ENCODE results near the gene MPPED1. TPM values are rescaled to one million over a fixed set of nuclear protein-coding genes. Genes with fewer than 3 reads are reported as not detected.

Gene MPPED1
- total RNA-seq, 1 experiment from 2014 or later: not detected

DNA sequence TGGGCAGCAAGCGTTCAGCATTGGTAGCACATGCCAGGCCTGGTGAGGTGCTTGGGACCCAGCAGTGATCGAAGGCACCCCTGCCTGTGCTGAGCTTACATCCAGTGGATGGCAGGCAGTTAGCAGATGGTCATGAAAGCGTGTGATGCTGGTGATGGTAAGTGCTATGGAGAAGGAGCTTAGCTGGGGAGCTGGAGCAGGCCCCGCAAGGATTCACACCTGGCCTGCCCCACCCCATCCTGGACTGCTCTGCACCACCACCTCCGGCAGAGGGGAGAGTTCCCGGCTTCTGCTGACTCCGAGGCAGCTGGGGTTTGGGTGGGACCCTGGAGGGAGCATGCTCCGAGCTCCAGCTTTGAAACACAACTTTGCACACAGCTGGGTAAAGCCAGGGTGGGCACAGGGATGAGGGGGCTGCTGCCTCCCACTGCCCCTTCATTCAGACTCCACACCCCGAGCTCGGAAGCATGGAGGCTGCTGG, 16.2 kb downstream of the MPPED1 start:
- TF ChIP-seq, protein P1, sequence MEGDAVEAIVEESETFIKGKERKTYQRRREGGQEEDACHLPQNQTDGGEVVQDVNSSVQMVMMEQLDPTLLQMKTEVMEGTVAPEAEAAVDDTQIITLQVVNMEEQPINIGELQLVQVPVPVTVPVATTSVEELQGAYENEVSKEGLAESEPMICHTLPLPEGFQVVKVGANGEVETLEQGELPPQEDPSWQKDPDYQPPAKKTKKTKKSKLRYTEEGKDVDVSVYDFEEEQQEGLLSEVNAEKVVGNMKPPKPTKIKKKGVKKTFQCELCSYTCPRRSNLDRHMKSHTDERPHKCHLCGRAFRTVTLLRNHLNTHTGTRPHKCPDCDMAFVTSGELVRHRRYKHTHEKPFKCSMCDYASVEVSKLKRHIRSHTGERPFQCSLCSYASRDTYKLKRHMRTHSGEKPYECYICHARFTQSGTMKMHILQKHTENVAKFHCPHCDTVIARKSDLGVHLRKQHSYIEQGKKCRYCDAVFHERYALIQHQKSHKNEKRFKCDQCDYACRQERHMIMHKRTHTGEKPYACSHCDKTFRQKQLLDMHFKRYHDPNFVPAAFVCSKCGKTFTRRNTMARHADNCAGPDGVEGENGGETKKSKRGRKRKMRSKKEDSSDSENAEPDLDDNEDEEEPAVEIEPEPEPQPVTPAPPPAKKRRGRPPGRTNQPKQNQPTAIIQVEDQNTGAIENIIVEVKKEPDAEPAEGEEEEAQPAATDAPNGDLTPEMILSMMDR (conservative IDR thresholded peaks at IDR 0.05; ENCODE audit: low read depth, low read length): no peak
- no peak for TF ChIP-seq EZH2 (IDR thresholded peaks at IDR 0.05; ENCODE audit: borderline replicate concordance, low read depth, low read length, poor library complexity, severe bottlenecking)
- intact Hi-C loops (cut with micrococcal nuclease; ENCODE audit: unreplicated experiment): no loop called here
- no peaks in the 10 kb centered on the region for H3K4me1 ChIP-seq (ENCODE audit: insufficient read depth, low read length, poor library complexity, severe bottlenecking)
- H3K4me3 ChIP-seq (ENCODE audit: low read depth, low read length, poor library complexity, severe bottlenecking): no peak overlapping the region
- H3K9me3 ChIP-seq (ENCODE audit: low read depth, low read length, poor library complexity, severe bottlenecking): no peaks in the 10 kb centered on the region
- peaks cover 34% of the 10 kb centered on the region for H3K27me3 ChIP-seq (replicated peaks; ENCODE audit: insufficient read depth, low read depth, low read length, poor library complexity)
- no peak for DNase-seq (ENCODE audit: low spot score)
- no TSS peak for BruUV-seq (replicated peaks)
- H3K27ac ChIP-seq (ENCODE audit: low read depth, low read length, poor library complexity, severe bottlenecking): no peak overlapping the region
- POLR2A ChIA-PET (ENCODE audit: low non-redundant PET): no interaction called here
- H3K36me3 ChIP-seq (ENCODE audit: insufficient read depth, low read length, poor library complexity, severe bottlenecking): no peaks in the 10 kb centered on the region
- CTCF ChIA-PET: interaction anchor here (0.6 kb wide), 1 partner anchor 123 kb away, joined by 6 read pairs; no protein-coding TSS in a partner anchor

DNA sequence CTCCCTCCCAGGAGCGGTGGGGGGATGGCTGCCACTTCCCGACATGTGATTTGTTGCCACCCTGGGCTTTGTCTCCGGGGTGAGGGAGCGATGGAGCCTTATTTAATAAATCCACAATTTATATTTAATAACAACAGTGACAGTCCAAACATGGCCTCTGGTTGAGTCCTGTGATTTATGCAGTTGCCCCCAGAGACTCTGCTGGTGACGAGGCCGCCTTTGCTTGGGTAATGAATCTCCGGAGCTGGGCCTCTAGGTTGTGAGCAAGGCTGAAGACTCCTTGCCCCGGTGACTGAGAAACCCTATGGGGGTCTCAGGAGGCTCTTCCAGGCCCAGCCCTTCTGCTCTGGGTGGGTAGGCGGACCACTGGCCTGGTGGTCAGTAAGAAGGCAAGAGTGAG, 16.7 kb downstream of the MPPED1 start:
- Histone ChIP-seq H3K27ac (ENCODE audit: low read depth, low read length, poor library complexity, severe bottlenecking) (no peak overlapping the region), H3K4me3 (ENCODE audit: low read depth, low read length, poor library complexity, severe bottlenecking) (no peak overlapping the region), H3K36me3 (ENCODE audit: insufficient read depth, low read length, poor library complexity, severe bottlenecking) (no peaks in the 10 kb centered on the region), H3K9me3 (ENCODE audit: low read depth, low read length, poor library complexity, severe bottlenecking) (no peaks in the 10 kb centered on the region), H3K4me1 (ENCODE audit: insufficient read depth, low read length, poor library complexity, severe bottlenecking) (no peaks in the 10 kb centered on the region), H3K27me3 (replicated peaks; ENCODE audit: insufficient read depth, low read depth, low read length, poor library complexity) (peaks cover 38% of the 10 kb centered on the region)
- no TSS peak for BruUV-seq (replicated peaks)
- no peak for TF ChIP-seq EZH2 (IDR thresholded peaks at IDR 0.05; ENCODE audit: borderline replicate concordance, low read depth, low read length, poor library complexity, severe bottlenecking)
- TF ChIP-seq, protein P1 (conservative IDR thresholded peaks at IDR 0.05; ENCODE audit: low read depth, low read length): no peak
- CTCF ChIA-PET: no interaction called here
- DNase-seq (ENCODE audit: low spot score): no peak
- intact Hi-C loops (cut with micrococcal nuclease; ENCODE audit: unreplicated experiment): no loop called here
- POLR2A ChIA-PET (ENCODE audit: low non-redundant PET): no interaction called here

DNA sequence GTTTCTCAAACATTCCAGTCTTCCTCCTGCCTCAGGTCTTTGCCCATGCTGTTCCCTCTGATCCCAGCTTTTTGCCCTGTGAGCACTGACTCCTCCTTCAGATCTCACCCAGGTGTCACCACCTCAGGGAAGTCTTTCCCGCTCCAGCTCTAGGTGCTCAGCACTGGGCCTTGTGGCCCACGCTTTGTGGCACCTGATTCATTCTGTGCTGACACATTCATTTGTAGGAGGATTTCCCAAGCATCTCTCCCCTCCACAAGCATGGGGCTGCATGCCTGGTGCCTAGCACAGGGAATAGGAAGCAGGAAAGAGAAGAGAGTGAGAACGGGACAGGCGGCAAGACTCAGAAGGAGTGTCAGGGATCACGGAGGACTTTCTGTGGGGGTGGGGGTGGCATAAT, 17.6 kb downstream of the MPPED1 start:
- Histone ChIP-seq H3K4me1 (ENCODE audit: insufficient read depth, low read length, poor library complexity, severe bottlenecking) (no peaks in the 10 kb centered on the region), H3K27me3 (replicated peaks; ENCODE audit: insufficient read depth, low read depth, low read length, poor library complexity) (peaks cover 44% of the 10 kb centered on the region), H3K4me3 (ENCODE audit: low read depth, low read length, poor library complexity, severe bottlenecking) (no peak overlapping the region), H3K9me3 (ENCODE audit: low read depth, low read length, poor library complexity, severe bottlenecking) (no peaks in the 10 kb centered on the region), H3K36me3 (ENCODE audit: insufficient read depth, low read length, poor library complexity, severe bottlenecking) (no peaks in the 10 kb centered on the region), H3K27ac (ENCODE audit: low read depth, low read length, poor library complexity, severe bottlenecking) (no peak overlapping the region)
- intact Hi-C loops (cut with micrococcal nuclease; ENCODE audit: unreplicated experiment): no loop called here
- ChIA-PET CTCF (no interaction called here), POLR2A (ENCODE audit: low non-redundant PET) (no interaction called here)
- BruUV-seq (replicated peaks): no TSS peak
- TF ChIP-seq, protein P1 (conservative IDR thresholded peaks at IDR 0.05; ENCODE audit: low read depth, low read length): no peak
- TF ChIP-seq EZH2 (IDR thresholded peaks at IDR 0.05; ENCODE audit: borderline replicate concordance, low read depth, low read length, poor library complexity, severe bottlenecking): no peak
- DNase-seq (ENCODE audit: low spot score): no peak

All from A673 (cell line).